A673 (cell line): ENCODE measurements around the gene ATAD3C.
"Not testable (repeated sequence)": the region's sequence is repeated elsewhere in the genome, so short reads cannot be mapped to it uniquely, and the experiment has no call there.

Experiments
- CTCF ChIP-seq: fragments of 300-800, 200-600 bp; sonication (generic); conservative IDR thresholded peaks from 2 replicates; pipeline ENCODE4 v1.5.1; 2017; ENCODE audit warnings: low read depth, mild to moderate bottlenecking, antibody characterized with exemption, low read length, moderate library complexity, mixed read lengths
- EZH2 ChIP-seq: fragments of 200-600 bp; sonication (generic); IDR thresholded peaks from 2 replicates; pipeline ENCODE4 v1.6.1; 2017; ENCODE audit warnings: borderline replicate concordance, low read depth, mild to moderate bottlenecking, mixed read lengths, antibody characterized with exemption, low read length; ENCODE audit not compliant: poor library complexity, severe bottlenecking

DNA sequence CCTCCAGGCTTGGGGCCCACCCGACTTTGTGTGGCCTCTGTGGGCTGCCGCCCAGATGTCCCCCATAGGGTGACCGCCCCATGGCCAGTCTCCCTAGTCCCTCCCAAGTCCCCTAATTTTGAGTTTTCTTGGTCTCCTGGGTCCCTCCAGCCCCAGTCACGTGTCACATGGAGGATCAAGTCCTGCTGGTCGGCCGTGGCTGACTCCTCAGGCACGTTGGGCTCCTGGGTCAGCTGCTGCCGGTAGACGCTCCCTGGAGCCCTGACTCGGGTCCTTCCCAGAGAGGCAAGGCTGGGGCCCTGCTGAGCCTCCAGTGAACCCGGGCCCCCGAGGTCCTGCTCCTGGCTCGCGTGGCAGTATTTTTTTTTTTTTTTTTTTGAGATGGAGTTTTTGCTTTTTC is 10.2 kb downstream of the ATAD3C start:
- not testable (repeated sequence) for TF ChIP-seq CTCF, EZH2
